Measurements from ENCODE around the gene TMEM132A.

Gene TMEM132A

DNA sequence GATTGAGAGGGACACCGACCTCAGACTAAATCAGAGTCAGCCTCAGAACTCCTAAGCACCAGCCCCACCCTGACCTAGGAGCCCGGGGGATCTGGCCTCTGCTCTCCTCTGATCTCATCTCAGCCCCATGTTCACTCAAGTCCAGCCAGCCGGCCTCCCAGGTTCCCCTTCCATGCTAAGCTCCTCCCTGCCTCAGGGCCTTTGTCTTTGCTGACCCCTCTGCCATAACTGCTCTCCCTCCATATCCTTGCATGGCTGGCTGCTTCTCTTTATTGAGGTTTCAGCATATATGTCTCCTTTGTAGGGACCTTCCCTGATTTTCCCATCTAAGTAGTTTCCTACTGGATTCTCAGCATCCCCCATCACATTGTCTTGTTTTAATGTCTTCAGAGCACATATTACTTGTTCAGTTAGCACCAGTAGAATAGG is 28.5 kb downstream of the TMEM132A start:
- Histone ChIP-seq H3K36me3 (ENCODE audit: control insufficient read depth in 1 of 2, insufficient read depth in 2 of 2, low read length in 2 of 2) (no peaks in the 10 kb centered on the region), H3K27me3 (ENCODE audit: low read depth, low read length) (no peaks in the 10 kb centered on the region), H3K4me3 (ENCODE audit: low read depth in 1 of 2, low read length in 2 of 2) (peak overlapping the region; percentile 61 to 88), H3K4me1 (ENCODE audit: control insufficient read depth in 1 of 2, insufficient read depth in 2 of 2, low read length in 2 of 2) (peaks cover 0 to 11% of the 10 kb centered on the region in 2 donors), H3K27ac (ENCODE audit: low read length) (peak overlapping the region; percentile 93), H3K9me3 (ENCODE audit: control insufficient read depth in 1 of 2, low read length in 2 of 2) (no peaks in the 10 kb centered on the region)

DNA sequence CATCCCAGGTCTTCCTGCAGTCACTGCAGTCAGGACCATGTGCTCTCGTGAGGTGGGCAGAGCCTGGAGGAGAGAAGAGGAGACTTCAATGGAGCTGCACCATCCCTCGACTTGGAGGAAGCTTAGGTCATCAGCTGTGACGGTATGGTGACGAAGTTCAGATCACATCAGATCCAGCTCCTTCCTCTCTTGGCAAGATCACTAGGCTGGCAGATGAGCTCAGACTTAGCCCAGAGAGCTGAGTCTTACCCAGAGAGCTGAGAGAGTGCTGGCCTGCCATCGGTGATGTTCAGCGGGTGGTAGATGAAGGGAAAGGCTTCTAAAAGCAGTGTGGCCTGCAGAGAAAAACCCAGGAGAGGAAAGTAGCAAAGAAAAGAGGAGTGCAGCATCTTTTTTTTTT is 29.5 kb downstream of the TMEM132A start:
- no peaks in the 10 kb centered on the region for H3K27me3 ChIP-seq (ENCODE audit: low read depth, low read length)
- peaks cover 0 to 7% of the 10 kb centered on the region in 2 donors for H3K4me1 ChIP-seq (ENCODE audit: control insufficient read depth in 1 of 2, insufficient read depth in 2 of 2, low read length in 2 of 2)
- no peaks in the 10 kb centered on the region for H3K36me3 ChIP-seq (ENCODE audit: control insufficient read depth in 1 of 2, insufficient read depth in 2 of 2, low read length in 2 of 2)
- no peak overlapping the region for H3K4me3 ChIP-seq (ENCODE audit: low read depth in 1 of 2, low read length in 2 of 2)
- H3K9me3 ChIP-seq (ENCODE audit: control insufficient read depth in 1 of 2, low read length in 2 of 2): no peaks in the 10 kb centered on the region
- H3K27ac ChIP-seq (ENCODE audit: low read length): no peak overlapping the region

DNA sequence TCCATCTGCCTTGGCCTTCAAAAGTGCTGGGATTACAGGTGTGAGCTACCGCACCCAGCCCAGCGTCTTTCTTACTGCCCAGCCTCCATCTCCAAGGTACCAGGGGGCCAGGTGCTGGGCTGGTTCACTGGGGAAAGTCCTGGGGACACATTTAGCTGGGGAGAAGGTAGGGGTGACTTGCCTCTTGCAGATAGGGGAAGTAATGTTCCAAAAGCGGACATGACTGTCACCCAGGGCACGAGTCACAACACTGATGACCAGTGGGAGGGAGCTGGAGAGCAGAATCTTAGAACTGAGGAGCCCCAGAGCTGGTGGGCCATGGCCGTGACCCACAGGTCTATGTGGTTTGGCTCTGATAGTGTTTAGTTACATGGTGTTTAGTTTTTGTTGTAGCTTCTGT is 30.2 kb downstream of the TMEM132A start:
- no peaks in the 10 kb centered on the region for H3K9me3 ChIP-seq (ENCODE audit: control insufficient read depth in 1 of 2, low read length in 2 of 2)
- H3K4me1 ChIP-seq (ENCODE audit: control insufficient read depth in 1 of 2, insufficient read depth in 2 of 2, low read length in 2 of 2): peaks cover 0 to 7% of the 10 kb centered on the region in 2 donors
- H3K27me3 ChIP-seq (ENCODE audit: low read depth, low read length): no peaks in the 10 kb centered on the region
- no peak overlapping the region for H3K27ac ChIP-seq (ENCODE audit: low read length)
- no peak overlapping the region for H3K4me3 ChIP-seq (ENCODE audit: low read depth in 1 of 2, low read length in 2 of 2)
- H3K36me3 ChIP-seq (ENCODE audit: control insufficient read depth in 1 of 2, insufficient read depth in 2 of 2, low read length in 2 of 2): no peaks in the 10 kb centered on the region

DNA sequence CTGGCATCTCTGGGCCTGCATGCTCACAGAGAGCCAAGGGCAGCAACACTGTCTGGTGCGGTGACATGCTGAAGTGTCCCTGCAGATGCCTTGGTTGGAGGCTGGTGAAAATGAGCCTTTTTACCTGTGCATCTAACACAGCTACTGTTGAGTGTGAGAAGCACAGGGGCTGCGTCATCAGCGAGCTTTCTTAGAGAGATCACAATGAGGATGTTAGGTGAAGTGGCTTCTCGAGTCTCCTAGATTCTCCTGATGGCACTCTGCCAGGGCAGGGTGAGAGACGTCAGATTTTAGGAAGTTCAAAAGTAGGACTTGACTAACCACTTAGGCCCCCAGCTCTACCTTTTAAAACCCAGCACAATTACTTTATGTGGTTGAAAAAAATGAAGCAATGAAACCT is 31.3 kb downstream of the TMEM132A start:
- no peak overlapping the region for H3K4me3 ChIP-seq (ENCODE audit: low read depth in 1 of 2, low read length in 2 of 2)
- H3K27me3 ChIP-seq (ENCODE audit: low read depth, low read length): no peaks in the 10 kb centered on the region
- H3K27ac ChIP-seq (ENCODE audit: low read length): no peak overlapping the region
- no peaks in the 10 kb centered on the region for H3K9me3 ChIP-seq (ENCODE audit: control insufficient read depth in 1 of 2, low read length in 2 of 2)
- peaks cover 0 to 7% of the 10 kb centered on the region in 2 donors for H3K4me1 ChIP-seq (ENCODE audit: control insufficient read depth in 1 of 2, insufficient read depth in 2 of 2, low read length in 2 of 2)
- no peaks in the 10 kb centered on the region for H3K36me3 ChIP-seq (ENCODE audit: control insufficient read depth in 1 of 2, insufficient read depth in 2 of 2, low read length in 2 of 2)

DNA sequence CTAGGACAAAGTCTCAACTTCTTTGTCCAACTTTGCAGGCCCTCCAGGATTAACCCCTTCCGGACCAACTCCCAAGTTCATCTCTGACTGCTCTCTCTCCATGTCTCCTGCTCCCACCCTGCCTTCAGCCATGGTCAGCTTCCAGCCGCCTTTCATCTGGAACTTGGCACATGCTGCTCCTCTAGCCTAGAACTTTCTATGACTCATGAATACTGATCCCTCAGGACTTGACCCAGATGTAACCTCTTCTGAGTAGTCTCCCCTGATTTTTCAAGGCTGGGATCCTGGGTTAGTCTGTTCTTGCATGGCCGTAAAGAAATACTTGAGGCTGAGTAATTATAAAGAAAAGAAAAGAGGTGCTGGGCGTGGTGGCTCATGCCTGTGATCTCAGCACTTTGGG is 32.9 kb downstream of the TMEM132A start:
- no peaks in the 10 kb centered on the region for H3K36me3 ChIP-seq (ENCODE audit: control insufficient read depth in 1 of 2, insufficient read depth in 2 of 2, low read length in 2 of 2)
- H3K27me3 ChIP-seq (ENCODE audit: low read depth, low read length): no peaks in the 10 kb centered on the region
- H3K9me3 ChIP-seq (ENCODE audit: control insufficient read depth in 1 of 2, low read length in 2 of 2): no peaks in the 10 kb centered on the region
- H3K4me3 ChIP-seq (ENCODE audit: low read depth in 1 of 2, low read length in 2 of 2): no peak overlapping the region
- no peaks in the 10 kb centered on the region for H3K4me1 ChIP-seq (ENCODE audit: control insufficient read depth in 1 of 2, insufficient read depth in 2 of 2, low read length in 2 of 2)
- H3K27ac ChIP-seq (ENCODE audit: low read length): no peak overlapping the region

DNA sequence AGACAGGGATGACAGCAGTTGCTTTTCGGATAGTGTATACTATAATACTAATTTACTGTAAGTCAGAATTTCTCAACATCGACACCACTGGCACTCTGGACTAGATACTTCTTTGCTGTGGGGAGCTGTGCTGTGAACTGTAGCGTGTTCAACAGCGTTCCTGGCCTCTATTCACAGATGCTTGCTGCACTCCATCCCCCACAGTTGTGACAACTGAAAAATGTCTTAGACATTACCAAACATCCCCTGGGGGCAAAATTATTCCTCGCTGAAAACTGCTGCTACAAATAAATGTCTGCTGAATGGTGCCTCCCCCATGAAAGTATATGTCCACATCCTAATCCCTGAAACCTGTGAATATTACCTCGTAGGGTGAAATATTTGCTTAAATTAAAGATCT is 35.2 kb downstream of the TMEM132A start:
- Histone ChIP-seq H3K27me3 (ENCODE audit: low read depth, low read length) (no peaks in the 10 kb centered on the region), H3K4me3 (ENCODE audit: low read depth in 1 of 2, low read length in 2 of 2) (no peak overlapping the region), H3K36me3 (ENCODE audit: control insufficient read depth in 1 of 2, insufficient read depth in 2 of 2, low read length in 2 of 2) (no peaks in the 10 kb centered on the region), H3K27ac (ENCODE audit: low read length) (no peak overlapping the region), H3K4me1 (ENCODE audit: control insufficient read depth in 1 of 2, insufficient read depth in 2 of 2, low read length in 2 of 2) (no peaks in the 10 kb centered on the region), H3K9me3 (ENCODE audit: control insufficient read depth in 1 of 2, low read length in 2 of 2) (no peaks in the 10 kb centered on the region)

DNA sequence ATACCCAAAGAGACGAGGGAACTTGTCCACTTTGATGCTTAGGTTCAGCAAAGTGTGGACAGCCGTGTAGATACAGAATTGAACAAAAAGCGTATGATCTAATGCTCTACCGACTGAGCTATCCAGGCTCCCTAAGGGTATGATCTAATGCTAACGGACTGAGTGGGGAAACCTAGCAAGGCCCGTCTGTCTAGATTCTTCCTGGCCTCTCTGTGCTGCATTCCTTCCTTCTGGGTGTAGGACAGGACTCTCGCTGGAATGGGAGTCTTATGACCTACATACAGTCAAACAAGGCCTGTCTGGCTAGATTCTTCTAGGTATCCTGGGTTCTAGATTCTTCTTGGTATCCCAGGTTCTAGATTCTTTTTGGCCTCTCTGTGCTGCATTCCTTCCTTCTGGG is 36.1 kb downstream of the TMEM132A start:
- H3K36me3 ChIP-seq (ENCODE audit: control insufficient read depth in 1 of 2, insufficient read depth in 2 of 2, low read length in 2 of 2): no peaks in the 10 kb centered on the region
- no peak overlapping the region for H3K4me3 ChIP-seq (ENCODE audit: low read depth in 1 of 2, low read length in 2 of 2)
- H3K27me3 ChIP-seq (ENCODE audit: low read depth, low read length): no peaks in the 10 kb centered on the region
- H3K4me1 ChIP-seq (ENCODE audit: control insufficient read depth in 1 of 2, insufficient read depth in 2 of 2, low read length in 2 of 2): no peaks in the 10 kb centered on the region
- no peak overlapping the region for H3K27ac ChIP-seq (ENCODE audit: low read length)
- H3K9me3 ChIP-seq (ENCODE audit: control insufficient read depth in 1 of 2, low read length in 2 of 2): no peaks in the 10 kb centered on the region

GRCh38 chr11:60964801-60965200 is 40.5 kb downstream of the TMEM132A start:
- H3K9me3 ChIP-seq (ENCODE audit: control insufficient read depth in 1 of 2, low read length in 2 of 2): no peaks in the 10 kb centered on the region
- H3K27ac ChIP-seq (ENCODE audit: low read length): no peak overlapping the region
- no peaks in the 10 kb centered on the region for H3K36me3 ChIP-seq (ENCODE audit: control insufficient read depth in 1 of 2, insufficient read depth in 2 of 2, low read length in 2 of 2)
- H3K4me3 ChIP-seq (ENCODE audit: low read depth in 1 of 2, low read length in 2 of 2): no peak overlapping the region
- H3K4me1 ChIP-seq (ENCODE audit: control insufficient read depth in 1 of 2, insufficient read depth in 2 of 2, low read length in 2 of 2): no peaks in the 10 kb centered on the region
- H3K27me3 ChIP-seq (ENCODE audit: low read depth, low read length): no peaks in the 10 kb centered on the region

GRCh38 chr11:60966890-60967289 is 42.6 kb downstream of the TMEM132A start:
- no peaks in the 10 kb centered on the region for H3K36me3 ChIP-seq (ENCODE audit: control insufficient read depth in 1 of 2, insufficient read depth in 2 of 2, low read length in 2 of 2)
- H3K27me3 ChIP-seq (ENCODE audit: low read depth, low read length): no peaks in the 10 kb centered on the region
- H3K4me3 ChIP-seq (ENCODE audit: low read depth in 1 of 2, low read length in 2 of 2): no peak overlapping the region
- no peaks in the 10 kb centered on the region for H3K4me1 ChIP-seq (ENCODE audit: control insufficient read depth in 1 of 2, insufficient read depth in 2 of 2, low read length in 2 of 2)
- H3K9me3 ChIP-seq (ENCODE audit: control insufficient read depth in 1 of 2, low read length in 2 of 2): no peaks in the 10 kb centered on the region
- no peak overlapping the region for H3K27ac ChIP-seq (ENCODE audit: low read length)

DNA sequence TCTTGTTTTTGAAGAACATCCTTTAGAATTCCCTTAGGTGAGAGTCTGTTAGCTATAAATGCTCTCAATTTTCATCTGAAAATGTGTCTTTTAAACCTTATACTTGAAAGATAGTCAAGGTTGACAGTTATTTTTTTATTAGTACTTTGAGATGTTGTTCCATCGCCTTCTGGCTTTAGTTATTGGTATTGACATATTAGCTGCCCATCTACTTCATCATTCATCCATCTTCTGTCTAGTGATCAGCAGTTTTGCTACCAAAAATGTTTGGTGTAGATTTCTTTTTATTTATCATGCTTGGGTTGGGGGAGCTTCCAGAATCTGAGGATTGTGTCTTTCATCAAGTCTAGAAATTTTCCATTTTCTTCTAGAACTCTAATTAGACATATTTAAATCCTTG is 44.0 kb downstream of the TMEM132A start:
- no peaks in the 10 kb centered on the region for H3K4me1 ChIP-seq (ENCODE audit: control insufficient read depth in 1 of 2, insufficient read depth in 2 of 2, low read length in 2 of 2)
- H3K36me3 ChIP-seq (ENCODE audit: control insufficient read depth in 1 of 2, insufficient read depth in 2 of 2, low read length in 2 of 2): no peaks in the 10 kb centered on the region
- no peak overlapping the region for H3K4me3 ChIP-seq (ENCODE audit: low read depth in 1 of 2, low read length in 2 of 2)
- H3K27me3 ChIP-seq (ENCODE audit: low read depth, low read length): no peaks in the 10 kb centered on the region
- H3K27ac ChIP-seq (ENCODE audit: low read length): no peak overlapping the region
- H3K9me3 ChIP-seq (ENCODE audit: control insufficient read depth in 1 of 2, low read length in 2 of 2): no peaks in the 10 kb centered on the region

DNA sequence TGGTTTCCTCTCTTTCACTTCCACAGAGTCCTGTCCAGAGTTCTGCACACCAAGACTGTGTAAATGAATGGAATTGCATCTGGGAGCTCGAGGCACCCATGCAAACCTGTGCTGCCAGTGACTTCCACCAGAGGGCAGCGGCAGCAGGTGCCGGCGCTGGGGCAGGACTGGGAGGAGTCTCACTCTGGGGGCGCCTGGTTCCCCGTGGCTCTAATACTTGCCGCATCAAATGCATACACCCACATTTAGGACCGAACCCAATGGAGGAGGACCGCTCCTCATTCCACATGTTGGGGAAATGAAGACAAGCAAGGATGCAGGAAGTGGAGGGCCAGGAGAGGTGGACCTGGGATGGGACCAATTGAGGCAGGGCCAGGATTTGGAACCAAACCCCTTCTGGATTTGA is 46.1 kb downstream of the TMEM132A start:
- no peak overlapping the region for H3K4me3 ChIP-seq (ENCODE audit: low read depth in 1 of 2, low read length in 2 of 2)
- H3K36me3 ChIP-seq (ENCODE audit: control insufficient read depth in 1 of 2, insufficient read depth in 2 of 2, low read length in 2 of 2): no peaks in the 10 kb centered on the region
- no peaks in the 10 kb centered on the region for H3K4me1 ChIP-seq (ENCODE audit: control insufficient read depth in 1 of 2, insufficient read depth in 2 of 2, low read length in 2 of 2)
- H3K27ac ChIP-seq (ENCODE audit: low read length): no peak overlapping the region
- H3K9me3 ChIP-seq (ENCODE audit: control insufficient read depth in 1 of 2, low read length in 2 of 2): no peaks in the 10 kb centered on the region
- no peaks in the 10 kb centered on the region for H3K27me3 ChIP-seq (ENCODE audit: low read depth, low read length)

- Histone ChIP-seq H3K27ac (ENCODE audit: low read length) (no peak overlapping the region), H3K27me3 (ENCODE audit: low read depth, low read length) (no peaks in the 10 kb centered on the region), H3K4me1 (ENCODE audit: control insufficient read depth in 1 of 2, insufficient read depth in 2 of 2, low read length in 2 of 2) (no peaks in the 10 kb centered on the region), H3K9me3 (ENCODE audit: control insufficient read depth in 1 of 2, low read length in 2 of 2) (no peaks in the 10 kb centered on the region), H3K36me3 (ENCODE audit: control insufficient read depth in 1 of 2, insufficient read depth in 2 of 2, low read length in 2 of 2) (no peaks in the 10 kb centered on the region), H3K4me3 (ENCODE audit: low read depth in 1 of 2, low read length in 2 of 2) (no peak overlapping the region)
Observed at GRCh38 chr11:60970890-60971289, 46.6 kb downstream of the TMEM132A start.

Data from muscle layer of duodenum (tissue), 2 donors.